H1 (cell line): ENCODE results near the gene TMSB15C. TPM values are rescaled to one million over a fixed set of nuclear protein-coding genes. Genes with fewer than 3 reads are reported as not detected.

ENCODE experiments used
- CTCF ChIA-PET: fragments of 300-600 bp; sonication (Branson Sonifier 250); formaldehyde crosslinking; loops from one replicate; lab custom pipeline; 2021; ENCODE audit not compliant: partially characterized antibody; lab: Charles Lee
- POLR2A ChIA-PET: fragments of 300-600 bp; sonication (Branson Sonifier 250); formaldehyde crosslinking; loops from one replicate; lab custom pipeline; 2021; ENCODE audit warnings: inconsistent platforms; ENCODE audit not compliant: partially characterized antibody; lab: Charles Lee
- DNase-seq, 2 experiments: peaks; one replicate each; pipeline versions ENCODE4 v3.0.0 to v3.0.0-alpha.2; 2010 to 2022; ENCODE audit warnings: low spot score in 2 of 2, low read depth in 1 of 2, mixed read lengths in 1 of 2
- FAIRE-seq: peaks from 2 replicates; lab custom pipeline; 2011; peaks lifted over from hg19 to GRCh38; lab: Jason Lieb, UNC
- H2AFZ ChIP-seq: 2 replicates; pipeline ENCODE4 v1.8.1; 2012; ENCODE audit warnings: low read length, inconsistent platforms
- H2AK5ac ChIP-seq: 2 replicates; pipeline ENCODE4 v1.6.1; 2013; ENCODE audit warnings: low read depth, low read length
- H2BK120ac ChIP-seq: replicated peaks from 2 replicates; pipeline ENCODE3; 2013; ENCODE audit warnings: low read depth, low read length, inconsistent platforms
- H2BK12ac ChIP-seq: 2 replicates; pipeline ENCODE4 v1.6.1; 2013; ENCODE audit warnings: low read depth, low read length
- H2BK15ac ChIP-seq: 2 replicates; pipeline ENCODE4 v1.6.1; 2013; ENCODE audit warnings: low read length
- H2BK20ac ChIP-seq: 2 replicates; pipeline ENCODE4 v1.6.1; 2013; ENCODE audit warnings: low read length
- H2BK5ac ChIP-seq: 2 replicates; pipeline ENCODE4 v1.6.1; 2013; ENCODE audit warnings: low read depth, low read length
- H3K14ac ChIP-seq: 2 replicates; pipeline ENCODE4 v1.6.1; 2013; ENCODE audit warnings: inconsistent platforms; ENCODE audit not compliant: insufficient read length
- H3K18ac ChIP-seq: 2 replicates; pipeline ENCODE4 v1.6.1; 2013; ENCODE audit warnings: low read length; ENCODE audit errors: extremely low read depth
- H3K23ac ChIP-seq: 2 replicates; pipeline ENCODE4 v1.6.1; 2013; ENCODE audit warnings: inconsistent platforms; ENCODE audit not compliant: insufficient read length
- H3K23me2 ChIP-seq: 2 replicates; pipeline ENCODE4 v1.6.1; 2013; ENCODE audit warnings: low read depth, low read length
- H3K27ac ChIP-seq: 2 replicates; pipeline ENCODE4 v1.6.1; 2011; ENCODE audit warnings: low read depth, low read length, inconsistent platforms
- H3K27me3 ChIP-seq, 4 experiments: replicated peaks in 1 of 4; 1 replicate in 1 of 4; 2 replicates in 3 of 4; pipeline versions ENCODE4 v1.6.1 to v1.8.1; 2011 to 2013; ENCODE audit warnings: low read length in 3 of 4, mild to moderate bottlenecking in 3 of 4, inconsistent platforms in 2 of 4, mixed read lengths in 2 of 4, moderate library complexity in 1 of 4; ENCODE audit not compliant: control insufficient read depth in 3 of 4, insufficient read depth in 3 of 4; ENCODE audit errors: extremely low read depth in 1 of 4
- H3K36me3 ChIP-seq, 4 experiments: 2 replicates each; pipeline versions ENCODE4 v1.6.1 to v1.8.1; 2011 to 2013; ENCODE audit warnings: mild to moderate bottlenecking in 4 of 4, low read length in 3 of 4, moderate library complexity in 2 of 4, control low read depth in 1 of 4, inconsistent platforms in 1 of 4; ENCODE audit not compliant: insufficient read depth in 4 of 4, control insufficient read depth in 2 of 4
- H3K4ac ChIP-seq: replicated peaks from 2 replicates; pipeline ENCODE3; 2013; ENCODE audit warnings: low read length, low read depth, mixed read lengths, inconsistent platforms; ENCODE audit not compliant: insufficient read length
- H3K4me1 ChIP-seq, 4 experiments: replicated peaks in 1 of 4; 1 replicate in 1 of 4; 2 replicates in 3 of 4; pipeline versions ENCODE4 v1.6.1 to v1.8.1; 2011 to 2013; ENCODE audit warnings: low read length in 3 of 4, inconsistent platforms in 2 of 4, mixed read lengths in 1 of 4; ENCODE audit not compliant: insufficient read depth in 4 of 4, control insufficient read depth in 3 of 4
- H3K4me2 ChIP-seq, 2 experiments: 2 replicates each; pipeline versions ENCODE4 v1.6.1 to v1.8.1; 2011 to 2013; ENCODE audit warnings: low read depth in 2 of 2, low read length in 2 of 2, control low read depth in 1 of 2, inconsistent platforms in 1 of 2, mild to moderate bottlenecking in 1 of 2; ENCODE audit not compliant: insufficient read depth in 1 of 2
- H3K4me3 ChIP-seq, 4 experiments: fragments of 200-600, 300-600 bp in 1 of 4; sonication (generic), shearing (Covaris generic), sonication (Bioruptor Twin) in 1 of 4; 2 replicates each; pipeline versions ENCODE4 v1.5.1 to v1.8.1; 2011 to 2016; ENCODE audit warnings: low read length in 4 of 4, low read depth in 3 of 4, control low read depth in 2 of 4, inconsistent platforms in 2 of 4, mild to moderate bottlenecking in 2 of 4, mixed read lengths in 1 of 4, moderate library complexity in 1 of 4; ENCODE audit not compliant: insufficient read depth in 2 of 4; ENCODE audit errors: extremely low read depth in 1 of 4
- H3K56ac ChIP-seq: replicated peaks from 2 replicates; pipeline ENCODE3; 2013; ENCODE audit warnings: low read depth, mild to moderate bottlenecking, mixed read lengths, low read length, inconsistent platforms; ENCODE audit not compliant: insufficient read length
- H3K79me1 ChIP-seq: 2 replicates; pipeline ENCODE4 v1.6.1; 2013; ENCODE audit warnings: low read depth, low read length, control low read depth
- H3K79me2 ChIP-seq, 2 experiments: 2 replicates each; pipeline versions ENCODE4 v1.6.1 to v1.8.1; 2012 to 2013; ENCODE audit warnings: low read length in 2 of 2, mild to moderate bottlenecking in 2 of 2, inconsistent platforms in 1 of 2; ENCODE audit not compliant: insufficient read depth in 2 of 2, control insufficient read depth in 1 of 2
- H3K9ac ChIP-seq, 4 experiments: replicated peaks in 1 of 4; 1 replicate in 1 of 4; 2 replicates in 3 of 4; pipeline versions ENCODE4 v1.6.1 to v1.8.1; 2011 to 2013; ENCODE audit warnings: low read depth in 3 of 4, low read length in 3 of 4, control low read depth in 2 of 4, mild to moderate bottlenecking in 2 of 4, moderate library complexity in 2 of 4, inconsistent platforms in 1 of 4; ENCODE audit errors: extremely low read depth in 1 of 4
- H3K9me3 ChIP-seq, 2 experiments: 2 replicates each; pipeline versions ENCODE4 v1.6.1 to v1.8.1; 2012 to 2013; ENCODE audit warnings: mild to moderate bottlenecking in 2 of 2, moderate library complexity in 2 of 2, control low read depth in 1 of 2, inconsistent platforms in 1 of 2, low read depth in 1 of 2, low read length in 1 of 2, mixed read lengths in 1 of 2; ENCODE audit not compliant: insufficient read depth in 2 of 2
- H4K20me1 ChIP-seq, 2 experiments: replicated peaks in 1 of 2; 2 replicates each; pipeline versions ENCODE3 to v1.8.1; 2011 to 2013; ENCODE audit warnings: inconsistent platforms in 2 of 2, low read length in 2 of 2, mild to moderate bottlenecking in 1 of 2; ENCODE audit not compliant: insufficient read depth in 2 of 2, control insufficient read depth in 1 of 2
- H4K5ac ChIP-seq: 2 replicates; pipeline ENCODE4 v1.6.1; 2013; ENCODE audit warnings: low read length, low read depth, mixed read lengths, inconsistent platforms; ENCODE audit not compliant: insufficient read length
- H4K8ac ChIP-seq: 2 replicates; pipeline ENCODE4 v1.8.0; 2013; ENCODE audit warnings: mild to moderate bottlenecking, moderate library complexity, low read length, inconsistent platforms; ENCODE audit not compliant: insufficient read depth; ENCODE audit errors: extremely low read depth
- H4K91ac ChIP-seq: replicated peaks from 2 replicates; pipeline ENCODE3; 2013; ENCODE audit warnings: low read length, mixed read lengths, inconsistent platforms; ENCODE audit not compliant: insufficient read length
- BRCA1 ChIP-seq: IDR thresholded peaks from 2 replicates; pipeline ENCODE4 v1.6.1; 2012; ENCODE audit warnings: low read depth, low read length, improper control_type of control experiment
- KDM4A ChIP-seq: IDR thresholded peaks from one replicate; pipeline ENCODE4 v1.7.1; 2012; ENCODE audit warnings: low read depth, mild to moderate bottlenecking, moderate library complexity, low read length, inconsistent platforms; ENCODE audit not compliant: severe bottlenecking
- MAX ChIP-seq: IDR thresholded peaks from 2 replicates; pipeline ENCODE4 v1.6.1; 2012; ENCODE audit warnings: inconsistent platforms
- POLR2AphosphoS5 ChIP-seq: IDR thresholded peaks from 2 replicates; pipeline ENCODE4 v1.6.1; 2011; ENCODE audit warnings: low read depth, low read length
- RXRA ChIP-seq: IDR thresholded peaks from 2 replicates; pipeline ENCODE4 v1.6.1; 2011; ENCODE audit warnings: low read depth, mild to moderate bottlenecking, low read length, moderate library complexity; ENCODE audit not compliant: insufficient read depth
- SIN3A ChIP-seq, 2 experiments: IDR thresholded peaks in 1 of 2; conservative IDR thresholded peaks in 1 of 2; 2 replicates each; pipeline ENCODE4 v1.6.1; 2011 to 2012; ENCODE audit warnings: low read length in 2 of 2, improper control_type of control experiment in 1 of 2, low read depth in 1 of 2, mild to moderate bottlenecking in 1 of 2
- USF2 ChIP-seq: IDR thresholded peaks from 2 replicates; pipeline ENCODE4 v1.6.1; 2011; ENCODE audit warnings: low read length, improper control_type of control experiment
- WGBS, 2 experiments: shearing (Covaris generic) in 1 of 2; methylation state at CpG; one replicate each; pipeline versions ENCODE4 v1.1.6 to v1.1.7; 2013 to 2015; ENCODE audit warnings: low lambda C conversion rate in 2 of 2, mixed read lengths in 2 of 2, inconsistent platforms in 1 of 2, low coverage in 1 of 2, missing lambda C conversion rate in 1 of 2; ENCODE audit not compliant: insufficient replicate concordance in 2 of 2, insufficient coverage in 1 of 2, insufficient read length in 1 of 2; ENCODE audit errors: extremely low coverage in 1 of 2, missing lambda C conversion rate in 1 of 2; 5-methylcytosine and 5-hydroxymethylcytosine counted together
- polyA plus RNA-seq, 7 experiments: library from polyadenylated mRNA; depleted of rRNA in 3 of 7; stranded (reverse) in 5 of 7; unstranded in 2 of 7; fragments of >200 nt in 5 of 7; fragments of 200-250 nt in 2 of 7; gene quantifications; 1 replicate in 5 of 7; 2 replicates in 1 of 7; 4 replicates in 1 of 7; pipeline versions ENCODE4 v1.2.1 to v1.2.3, GENCODE V29; 2011 to 2013; ENCODE audit warnings: missing spikeins in 2 of 7, mixed read lengths in 2 of 7
- total RNA-seq: library from RNA; stranded (reverse); fragmentation: NEBNext Ultra II Directional; extraction: Animal tissue kit (Norgen Biotek cat#: 25700); gene quantifications from 2 replicates; pipeline ENCODE4 v1.2.1, GENCODE V29; 2021
- TF ChIP-seq, protein P1 (sequence below): IDR thresholded peaks from 2 replicates; pipeline ENCODE4 v1.6.1; 2012; ENCODE audit warnings: inconsistent platforms

TMSB15C gene
- total and polyA plus RNA-seq, 2 of the 8 experiments (the other 6 are each of a cell fraction or from before 2014, with no cell fraction given): 1.5 to 2.6 TPM

DNA sequence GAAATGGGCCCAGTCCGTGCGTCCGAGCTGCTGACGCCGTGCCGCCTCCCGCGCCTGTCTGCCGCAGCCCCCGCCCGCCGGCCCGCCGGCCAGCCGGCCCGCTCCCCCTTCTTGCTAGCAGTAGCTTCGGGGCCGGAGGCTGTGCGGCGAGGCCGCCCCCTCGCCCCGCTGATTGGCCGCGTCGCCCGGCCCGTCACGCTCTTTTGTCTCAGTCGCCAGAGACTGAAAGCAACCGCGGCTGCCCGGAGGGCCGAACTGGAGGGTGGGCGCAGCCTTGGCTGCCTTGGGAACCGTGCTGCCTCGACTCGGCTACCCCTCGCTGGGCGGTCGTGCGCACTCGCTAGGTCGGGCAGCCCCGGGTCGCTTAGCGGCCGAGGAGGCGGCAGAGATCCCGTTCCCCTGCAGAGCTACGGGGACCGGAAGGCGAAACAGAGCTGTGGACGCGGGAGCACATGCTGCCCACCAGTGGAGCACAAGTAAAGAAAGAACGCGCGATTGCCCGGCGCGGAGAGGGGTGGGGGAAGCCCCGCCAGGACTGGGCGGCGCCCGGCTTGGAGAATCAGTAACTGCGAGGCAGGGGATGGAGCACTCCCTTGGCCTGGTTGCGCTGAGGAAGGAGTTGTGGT, 36.4 kb upstream of the TMSB15C start, which contains the start of gene ZCCHC18:
Gene ZCCHC18 (plus strand): TSS at position 198 of the 626 bp plus-strand sequence. CDS start 1,589 bp downstream, outside the sequence.
- H3K36me3 ChIP-seq: no peaks in the 10 kb centered on the region
- H3K79me1 ChIP-seq: no peaks in the 10 kb centered on the region
- no peak within 1 kb of the TSS for H3K4ac ChIP-seq
- H4K91ac ChIP-seq: peak within 1 kb of the TSS; percentile 54
- no peak within 1 kb of the TSS for H2AK5ac ChIP-seq
- no peaks in the 10 kb centered on the region for H3K79me2 ChIP-seq
- no peak within 1 kb of the TSS for H3K14ac ChIP-seq
- peak in 1 of 2 experiments; percentile 68 for DNase-seq
- H3K23ac ChIP-seq: no peak within 1 kb of the TSS
- peak within 1 kb of the TSS; percentile 43 for H4K5ac ChIP-seq
- H4K8ac ChIP-seq: peak within 1 kb of the TSS; percentile 71
- H3K18ac ChIP-seq: no peak within 1 kb of the TSS; the same call in none of the 2 replicates
- 3% methylated on average over 21 of the region's 67 CpGs; no CpG with 5 or more reads in 1 of the 2 experiments for WGBS, 2 experiments
- no peak within 1 kb of the TSS for H2BK5ac ChIP-seq
- H3K4me1 ChIP-seq: peaks cover 0 to 9% (median 3%) of the 10 kb centered on the region in 4 experiments; a peak in 4 of 7 replicates
- peak within 1 kb of the TSS; percentile 57 for H3K56ac ChIP-seq
- H3K4me3 ChIP-seq: peak within 1 kb of the TSS; percentile 56 to 75 (median 58)
- H2BK15ac ChIP-seq: no peak within 1 kb of the TSS
- peaks cover 2% of the 10 kb centered on the region; the same call in 1 of the 2 replicates for H3K23me2 ChIP-seq
- H2BK12ac ChIP-seq: no peak within 1 kb of the TSS
- no peak for FAIRE-seq
- H3K27ac ChIP-seq: no peak within 1 kb of the TSS
- H4K20me1 ChIP-seq: peaks cover 0 to 5% of the 10 kb centered on the region in 2 experiments
- no peak within 1 kb of the TSS for H2BK120ac ChIP-seq
- H3K9ac ChIP-seq: peak within 1 kb of the TSS; percentile 51 to 71 (median 61)
- no peak within 1 kb of the TSS for H2BK20ac ChIP-seq
- POLR2A ChIA-PET: interaction anchor here (0.7 to 1.9 kb wide), 6 partner anchors 10 to 268 kb away, joined by 3 to 10 read pairs (median 4); partner anchors contain the start of gene SLC25A53
- no peaks in the 10 kb centered on the region for H3K27me3 ChIP-seq
- peak within 1 kb of the TSS; percentile 97 for H2AFZ ChIP-seq
- CTCF ChIA-PET: interaction anchor here (0.8 to 3.2 kb wide), 8 partner anchors 8 to 267 kb away, joined by 3 to 13 read pairs (median 4); no protein-coding TSS in a partner anchor
- H3K4me2 ChIP-seq: peak within 1 kb of the TSS; percentile 80 to 94
- no peaks in the 10 kb centered on the region for H3K9me3 ChIP-seq
- 0 out of 4 replicates have a peak, but pooled peaks of 1 of the 2 experiments have one; percentile 51 for TF ChIP-seq SIN3A (conservative IDR thresholded peaks at IDR 0.05 in 1 of 2, IDR thresholded peaks at IDR 0.05 in 1 of 2; ENCODE audit: low read depth in 1 of 2, low read length in 2 of 2)
- TF ChIP-seq MAX: peak; percentile 58; the same call in 1 of the 2 replicates
- TF ChIP-seq, protein P1, sequence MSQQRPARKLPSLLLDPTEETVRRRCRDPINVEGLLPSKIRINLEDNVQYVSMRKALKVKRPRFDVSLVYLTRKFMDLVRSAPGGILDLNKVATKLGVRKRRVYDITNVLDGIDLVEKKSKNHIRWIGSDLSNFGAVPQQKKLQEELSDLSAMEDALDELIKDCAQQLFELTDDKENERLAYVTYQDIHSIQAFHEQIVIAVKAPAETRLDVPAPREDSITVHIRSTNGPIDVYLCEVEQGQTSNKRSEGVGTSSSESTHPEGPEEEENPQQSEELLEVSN: no peak
- TF ChIP-seq KDM4A: peak; percentile 72
- peak; percentile 40; the same call in 1 of the 2 replicates for TF ChIP-seq POLR2AphosphoS5
- TF ChIP-seq BRCA1: no peak
- TF ChIP-seq USF2: no peak
- no peak for TF ChIP-seq RXRA
